ENCODE measurements around the gene STARD13.

Gene STARD13

GRCh38 chr13:33110386-33110712, 175.2 kb downstream of the STARD13 start:
- DNase-seq, result no peak
- TF ChIP-seq EZH2 (optimal IDR thresholded peaks at IDR 0.05; ENCODE audit: low read depth, low read length) (no peak), EZH2phosphoT487 (IDR thresholded peaks at IDR 0.05; ENCODE audit: low read length) (no peak)
- TF ChIP-seq, protein P1, sequence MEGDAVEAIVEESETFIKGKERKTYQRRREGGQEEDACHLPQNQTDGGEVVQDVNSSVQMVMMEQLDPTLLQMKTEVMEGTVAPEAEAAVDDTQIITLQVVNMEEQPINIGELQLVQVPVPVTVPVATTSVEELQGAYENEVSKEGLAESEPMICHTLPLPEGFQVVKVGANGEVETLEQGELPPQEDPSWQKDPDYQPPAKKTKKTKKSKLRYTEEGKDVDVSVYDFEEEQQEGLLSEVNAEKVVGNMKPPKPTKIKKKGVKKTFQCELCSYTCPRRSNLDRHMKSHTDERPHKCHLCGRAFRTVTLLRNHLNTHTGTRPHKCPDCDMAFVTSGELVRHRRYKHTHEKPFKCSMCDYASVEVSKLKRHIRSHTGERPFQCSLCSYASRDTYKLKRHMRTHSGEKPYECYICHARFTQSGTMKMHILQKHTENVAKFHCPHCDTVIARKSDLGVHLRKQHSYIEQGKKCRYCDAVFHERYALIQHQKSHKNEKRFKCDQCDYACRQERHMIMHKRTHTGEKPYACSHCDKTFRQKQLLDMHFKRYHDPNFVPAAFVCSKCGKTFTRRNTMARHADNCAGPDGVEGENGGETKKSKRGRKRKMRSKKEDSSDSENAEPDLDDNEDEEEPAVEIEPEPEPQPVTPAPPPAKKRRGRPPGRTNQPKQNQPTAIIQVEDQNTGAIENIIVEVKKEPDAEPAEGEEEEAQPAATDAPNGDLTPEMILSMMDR (IDR thresholded peaks at IDR 0.05; ENCODE audit: low read length), result no peak
- Histone ChIP-seq H3K9me2 (replicated peaks; ENCODE audit: insufficient read depth, low read length) (no peaks in the 10 kb centered on the region), H3K79me2 (ENCODE audit: low read length) (no peaks in the 10 kb centered on the region), H3K27me3 (replicated peaks; ENCODE audit: insufficient read depth, low read length) (no peaks in the 10 kb centered on the region), H3K27ac (ENCODE audit: low read length) (no peak overlapping the region), H2AFZ (ENCODE audit: low read length) (no peak overlapping the region), H3K4me3 (ENCODE audit: low read length) (no peak overlapping the region), H4K20me1 (ENCODE audit: insufficient read depth, low read length) (no peaks in the 10 kb centered on the region), H3F3A (ENCODE audit: insufficient read depth, low read length) (no peaks in the 10 kb centered on the region), H3K9me3 (replicated peaks; ENCODE audit: insufficient read depth, low read length) (no peaks in the 10 kb centered on the region), H3K9ac (ENCODE audit: low read length) (no peak overlapping the region), H3K4me2 (ENCODE audit: low read depth, low read length) (no peak overlapping the region), H3K36me3 (replicated peaks; ENCODE audit: insufficient read depth, low read length) (no peaks in the 10 kb centered on the region), H3K4me1 (ENCODE audit: low read length) (no peaks in the 10 kb centered on the region)

DNA sequence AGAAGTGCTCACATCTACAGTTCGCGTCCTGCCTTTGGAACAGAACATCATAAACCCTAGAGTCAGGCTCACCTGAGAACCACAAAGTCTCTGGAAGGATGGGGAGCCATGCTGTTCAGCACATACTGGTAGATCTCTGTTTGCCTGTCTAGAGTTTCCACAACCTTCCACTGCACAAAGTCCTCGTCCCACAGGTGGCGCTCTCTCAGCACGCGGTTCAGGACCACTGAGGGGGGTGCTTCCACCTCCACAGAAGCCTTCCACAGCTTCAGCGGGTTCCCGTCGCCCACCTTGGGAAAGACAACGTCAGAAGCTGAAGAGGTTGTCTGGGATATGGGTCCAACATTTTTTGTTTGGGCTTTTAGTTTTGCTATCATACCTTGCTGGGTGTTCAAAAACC, 175.8 kb downstream of the STARD13 start:
- Histone ChIP-seq H3K9ac (ENCODE audit: low read length) (no peak overlapping the region), H3K27me3 (replicated peaks; ENCODE audit: insufficient read depth, low read length) (no peaks in the 10 kb centered on the region), H3K9me2 (replicated peaks; ENCODE audit: insufficient read depth, low read length) (no peaks in the 10 kb centered on the region), H3K36me3 (replicated peaks; ENCODE audit: insufficient read depth, low read length) (no peaks in the 10 kb centered on the region), H3K79me2 (ENCODE audit: low read length) (no peaks in the 10 kb centered on the region), H2AFZ (ENCODE audit: low read length) (no peak overlapping the region), H3K27ac (ENCODE audit: low read length) (no peak overlapping the region), H3F3A (ENCODE audit: insufficient read depth, low read length) (no peaks in the 10 kb centered on the region), H3K4me1 (ENCODE audit: low read length) (no peaks in the 10 kb centered on the region), H3K4me2 (ENCODE audit: low read depth, low read length) (no peak overlapping the region), H3K4me3 (ENCODE audit: low read length) (no peak overlapping the region), H3K9me3 (replicated peaks; ENCODE audit: insufficient read depth, low read length) (no peaks in the 10 kb centered on the region), H4K20me1 (ENCODE audit: insufficient read depth, low read length) (no peaks in the 10 kb centered on the region)
- no peak for DNase-seq
- TF ChIP-seq, protein P1 (IDR thresholded peaks at IDR 0.05; ENCODE audit: low read length), result no peak
- TF ChIP-seq EZH2phosphoT487 (IDR thresholded peaks at IDR 0.05; ENCODE audit: low read length), result no peak
- no peak for TF ChIP-seq EZH2 (optimal IDR thresholded peaks at IDR 0.05; ENCODE audit: low read depth, low read length)

DNA sequence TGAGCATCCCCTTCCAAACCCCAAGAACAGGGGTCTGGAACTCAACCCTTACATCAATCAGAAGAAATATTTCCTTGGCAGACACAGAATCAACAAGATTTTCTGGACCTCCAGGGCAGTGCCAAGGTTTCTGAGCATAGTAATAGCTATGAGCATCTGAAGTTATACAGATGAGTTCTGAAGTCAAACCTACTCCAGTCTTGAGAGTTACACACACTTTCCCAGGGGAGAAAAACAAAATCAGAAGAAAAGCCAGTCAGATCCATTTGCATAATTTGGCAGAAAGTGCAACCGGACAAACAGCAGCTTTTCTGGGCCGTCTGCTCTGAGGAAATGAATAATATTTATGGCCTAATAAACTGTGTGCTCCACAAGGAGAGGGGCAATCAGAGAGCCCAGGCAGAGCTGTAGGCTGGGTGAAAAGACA, 176.3 kb downstream of the STARD13 start:
- Histone ChIP-seq H4K20me1 (ENCODE audit: insufficient read depth, low read length) (no peaks in the 10 kb centered on the region), H3K4me1 (ENCODE audit: low read length) (no peaks in the 10 kb centered on the region), H3K4me2 (ENCODE audit: low read depth, low read length) (no peak overlapping the region), H2AFZ (ENCODE audit: low read length) (no peak overlapping the region), H3K9me3 (replicated peaks; ENCODE audit: insufficient read depth, low read length) (no peaks in the 10 kb centered on the region), H3K79me2 (ENCODE audit: low read length) (no peaks in the 10 kb centered on the region), H3K27me3 (replicated peaks; ENCODE audit: insufficient read depth, low read length) (no peaks in the 10 kb centered on the region), H3K27ac (ENCODE audit: low read length) (no peak overlapping the region), H3K4me3 (ENCODE audit: low read length) (no peak overlapping the region), H3F3A (ENCODE audit: insufficient read depth, low read length) (no peaks in the 10 kb centered on the region), H3K36me3 (replicated peaks; ENCODE audit: insufficient read depth, low read length) (no peaks in the 10 kb centered on the region), H3K9me2 (replicated peaks; ENCODE audit: insufficient read depth, low read length) (no peaks in the 10 kb centered on the region), H3K9ac (ENCODE audit: low read length) (no peak overlapping the region)
- no peak for DNase-seq
- TF ChIP-seq EZH2phosphoT487 (IDR thresholded peaks at IDR 0.05; ENCODE audit: low read length) (no peak), EZH2 (optimal IDR thresholded peaks at IDR 0.05; ENCODE audit: low read depth, low read length) (no peak)
- TF ChIP-seq, protein P1 (IDR thresholded peaks at IDR 0.05; ENCODE audit: low read length), result no peak

Measured in MM.1S (cell line).